Body of pancreas (tissue), 4 donors: Measurements from ENCODE around the gene GLIPR2. TPM values are rescaled to one million over a fixed set of nuclear protein-coding genes. Genes with fewer than 3 reads are reported as not detected.
"Not testable (repeated sequence)": the region's sequence is repeated elsewhere in the genome, so short reads cannot be mapped to it uniquely, and the experiment has no call there.

Experiments
- ATAC-seq: fragments of 150-250 bp; one replicate; pipeline ENCODE4 v1.9.1; 2016
- DNase-seq, 4 donors: peaks; one replicate each; pipeline ENCODE4 v3.0.0-alpha.2; 2019
- H3K27ac ChIP-seq, 4 donors: fragments of 200-600 bp; sonication (generic); 1 replicate in 3 of 4; 2 replicates in 1 of 4; pipeline versions ENCODE4 v1.5.1 to v1.6.1; 2016 to 2019; ENCODE audit warnings: mild to moderate bottlenecking in 1 of 4, mixed read lengths in 1 of 4, moderate library complexity in 1 of 4
- H3K27me3 ChIP-seq, 2 donors: fragments of 200-600 bp; sonication (generic); one replicate each; pipeline ENCODE4 v1.6.0; 2016; ENCODE audit warnings: mild to moderate bottlenecking in 1 of 2
- H3K36me3 ChIP-seq, 2 donors: fragments of 200-600 bp; sonication (generic); replicated peaks in 1 of 2; 2 replicates each; pipeline ENCODE4 v1.5.1; 2016; ENCODE audit warnings: low read depth in 2 of 2; ENCODE audit not compliant: insufficient read depth in 1 of 2
- H3K4me1 ChIP-seq: fragments of 200-600 bp; sonication (generic); one replicate; pipeline ENCODE4 v1.6.0; 2016
- H3K4me3 ChIP-seq, 2 donors: fragments of 200-600 bp; sonication (generic); 1 replicate in 1 of 2; 2 replicates in 1 of 2; pipeline ENCODE4 v1.5.1; 2016 to 2019
- H3K9me3 ChIP-seq, 3 donors: fragments of 200-600 bp; sonication (generic); 1 replicate in 2 of 3; 2 replicates in 1 of 3; pipeline ENCODE4 v1.5.1; 2016
- CTCF ChIP-seq, 7 experiments: fragments of 450-650 bp in 4 of 7; fragments of 200-600 bp in 3 of 7; sonication (generic) in 3 of 7; IDR thresholded peaks; one replicate each; pipeline ENCODE4 v1.5.1; 2016 to 2019; ENCODE audit warnings: antibody characterized with exemption in 7 of 7
- POLR2A ChIP-seq, 3 donors: fragments of 450-650 bp; IDR thresholded peaks; one replicate each; pipeline ENCODE4 v1.6.1; 2016; ENCODE audit warnings: antibody characterized with exemption in 3 of 3, mild to moderate bottlenecking in 2 of 3
- WGBS, 2 donors: methylation state at CpG; one replicate each; pipeline ENCODE4 v1.1.5; 2017; 5-methylcytosine and 5-hydroxymethylcytosine counted together
- intact Hi-C: fragments of 100-400 bp; cut with DNase I; formaldehyde crosslinking; loops from one replicate; pipeline ENCODE4 v1.15.1; 2023
- total RNA-seq, 2 donors: library from RNA; depleted of rRNA; stranded (reverse); fragments of >200 nt; gene quantifications; one replicate each; pipeline ENCODE4 v1.1.0, GENCODE V29; 2016

GLIPR2 gene
- total RNA-seq, 2 donors from 2014 or later = 1.6 to 4.4 TPM

DNA sequence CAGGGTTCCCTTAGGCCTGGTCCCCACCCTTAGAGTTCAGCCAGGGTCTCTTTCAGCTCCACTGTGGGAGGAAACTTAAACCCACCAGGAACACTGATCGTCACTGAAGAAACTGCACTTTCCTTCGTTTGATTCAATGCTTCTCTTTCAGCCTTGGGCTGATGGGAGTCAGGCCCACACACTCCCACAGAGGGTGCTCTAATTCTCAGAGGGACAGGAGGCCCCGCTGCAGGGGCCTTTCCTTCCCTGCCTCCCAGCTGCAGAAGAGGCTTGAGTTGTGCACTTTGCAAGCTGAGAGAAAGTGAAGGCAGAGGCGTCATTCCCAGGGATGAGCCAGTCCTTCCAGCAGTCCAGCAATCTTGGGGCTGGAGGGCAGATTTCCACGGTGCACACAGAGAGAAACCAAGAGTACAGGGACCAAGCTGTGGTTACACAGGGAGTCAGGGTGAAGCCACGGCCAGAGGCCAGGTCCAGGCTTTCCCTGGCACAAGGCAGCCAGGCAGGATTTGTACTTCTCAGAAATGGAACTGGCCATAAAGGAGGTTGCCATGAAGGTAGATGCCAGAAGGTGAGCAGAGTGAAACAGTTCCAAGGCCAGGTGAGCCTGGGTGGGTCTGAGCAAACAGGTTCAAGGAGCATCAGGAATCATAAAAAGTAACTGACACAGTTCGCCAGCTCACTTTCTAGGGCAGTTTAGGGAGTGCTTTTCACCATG, 10.4 kb upstream of the GLIPR2 start:
- Histone ChIP-seq H3K36me3 (no peaks in the 10 kb centered on the region), H3K4me3 (no peak overlapping the region), H3K4me1 (no peaks in the 10 kb centered on the region), H3K27ac (no peak overlapping the region), H3K27me3 (no peaks in the 10 kb centered on the region), H3K9me3 (no peaks in the 10 kb centered on the region)
- ATAC-seq (no peak), DNase-seq (no peak)
- no peak for TF ChIP-seq CTCF (IDR thresholded peaks at IDR 0.05)
- no peak for TF ChIP-seq POLR2A (IDR thresholded peaks at IDR 0.05)
- intact Hi-C loops = no loop called here
- WGBS, 2 donors = 63 to 76% methylated on average over 5 to 7 of the region's 7 CpGs

- Histone ChIP-seq H3K36me3 (no peaks in the 10 kb centered on the region), H3K27ac (peak overlapping the region in 1 of 4 donors; percentile 37), H3K27me3 (no peaks in the 10 kb centered on the region), H3K9me3 (no peaks in the 10 kb centered on the region), H3K4me1 (no peaks in the 10 kb centered on the region), H3K4me3 (no peak overlapping the region)
- TF ChIP-seq POLR2A (IDR thresholded peaks at IDR 0.05) = no peak
- TF ChIP-seq CTCF (IDR thresholded peaks at IDR 0.05) = no peak
- DNase-seq (peak in 1 of 4 donors; percentile 45), ATAC-seq (no peak)
- intact Hi-C loops = no loop called here
- 65 to 68% methylated on average over 5 of the region's 5 CpGs for WGBS, 2 donors
These were observed 8.8 kb upstream of the GLIPR2 start for GRCh38 chr9:36127652-36128244.

GRCh38 chr9:36128349-36128748, 8.2 kb upstream of the GLIPR2 start:
- H3K27ac ChIP-seq = peak overlapping the region in 1 of 4 donors; percentile 37
- 49 to 73% methylated on average over 8 of the region's 8 CpGs for WGBS, 2 donors
- ATAC-seq (no peak), DNase-seq (no peak)
- H3K27me3 ChIP-seq = no peaks in the 10 kb centered on the region
- H3K36me3 ChIP-seq = no peaks in the 10 kb centered on the region
- intact Hi-C loops = no loop called here
- TF ChIP-seq CTCF (IDR thresholded peaks at IDR 0.05) = no peak
- no peak for TF ChIP-seq POLR2A (IDR thresholded peaks at IDR 0.05)
- H3K4me3 ChIP-seq = no peak overlapping the region
- H3K9me3 ChIP-seq = no peaks in the 10 kb centered on the region
- H3K4me1 ChIP-seq = no peaks in the 10 kb centered on the region

- H3K4me1 ChIP-seq = no peaks in the 10 kb centered on the region
- no peak overlapping the region for H3K27ac ChIP-seq
- no peak for DNase-seq
- TF ChIP-seq CTCF (IDR thresholded peaks at IDR 0.05) (no peak), POLR2A (IDR thresholded peaks at IDR 0.05) (no peak)
- H3K36me3 ChIP-seq = no peaks in the 10 kb centered on the region
- H3K9me3 ChIP-seq = no peaks in the 10 kb centered on the region
- intact Hi-C loops = no loop called here
- no peak overlapping the region for H3K4me3 ChIP-seq
- H3K27me3 ChIP-seq = no peaks in the 10 kb centered on the region
- no peak for ATAC-seq
- 81 to 87% methylated on average over 12 of the region's 12 CpGs for WGBS, 2 donors
These were observed 7.4 kb upstream of the GLIPR2 start for GRCh38 chr9:36129139-36129538.

DNA sequence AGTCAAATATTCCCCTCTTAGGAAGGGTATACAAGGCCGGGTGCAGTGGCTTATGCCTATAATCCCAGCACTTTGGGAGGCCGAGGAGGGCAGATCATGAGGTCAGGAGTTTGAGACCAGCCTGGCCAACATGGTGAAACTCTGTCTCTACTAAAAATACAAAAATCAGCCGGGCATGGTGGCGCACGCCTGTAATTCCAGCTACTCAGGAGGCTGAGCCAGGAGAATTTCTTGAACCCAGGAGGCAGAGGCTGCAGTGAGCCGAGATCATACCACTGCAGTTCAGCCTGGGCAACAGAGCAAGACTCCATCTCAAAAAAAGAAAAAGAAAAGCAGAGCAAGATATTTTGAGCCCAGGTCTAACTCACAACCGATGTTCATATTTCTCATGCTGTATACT, 4.9 kb upstream of the GLIPR2 start:
- DNase-seq = not testable (repeated sequence)

More for the DNA sequence above, 4.9 kb upstream of the GLIPR2 start:
- H3K36me3 ChIP-seq, intact Hi-C loops, H3K4me1 ChIP-seq, ATAC-seq, H3K9me3 ChIP-seq, H3K27ac ChIP-seq, H3K4me3 ChIP-seq, H3K27me3 ChIP-seq: not testable (repeated sequence)
- 81 to 87% methylated on average over 7 of the region's 7 CpGs for WGBS, 2 donors
